Measurements from ENCODE around the gene NAA30.

DNA sequence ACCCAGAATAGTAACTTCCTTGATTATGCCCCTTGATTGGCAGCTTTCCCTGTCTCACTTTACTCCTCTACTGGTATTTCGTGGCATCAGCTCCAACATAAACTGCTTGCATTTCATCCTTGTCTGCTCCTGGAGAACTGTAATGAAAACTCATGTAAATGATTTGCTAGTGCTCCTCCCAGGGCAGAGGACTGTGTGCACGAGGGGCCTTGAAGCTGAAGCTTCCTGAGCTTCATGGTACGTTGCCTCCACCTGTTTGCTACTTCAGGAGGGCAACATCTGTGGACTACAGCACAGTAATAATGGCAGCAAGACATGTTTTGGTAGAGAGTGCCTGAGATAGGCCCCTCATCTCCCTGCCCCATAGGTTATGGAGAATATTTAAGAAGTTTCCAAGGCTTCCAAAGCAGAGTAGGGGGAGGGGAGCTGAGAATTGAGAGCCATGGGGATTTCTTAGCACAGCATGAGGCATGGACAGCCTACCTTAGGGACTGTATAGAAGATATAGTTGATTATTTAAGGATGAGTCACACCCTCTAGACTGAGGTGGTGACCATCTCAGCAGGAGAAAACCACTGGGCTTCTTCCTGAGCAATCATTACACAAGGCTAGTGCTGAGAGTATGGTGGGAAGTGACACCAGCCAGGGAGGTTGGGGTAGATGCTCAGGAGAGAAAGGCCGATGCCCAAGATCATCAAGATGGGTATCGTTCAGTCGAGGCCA is 73.8 kb downstream of the NAA30 start:
- TF ChIP-seq, protein P1, sequence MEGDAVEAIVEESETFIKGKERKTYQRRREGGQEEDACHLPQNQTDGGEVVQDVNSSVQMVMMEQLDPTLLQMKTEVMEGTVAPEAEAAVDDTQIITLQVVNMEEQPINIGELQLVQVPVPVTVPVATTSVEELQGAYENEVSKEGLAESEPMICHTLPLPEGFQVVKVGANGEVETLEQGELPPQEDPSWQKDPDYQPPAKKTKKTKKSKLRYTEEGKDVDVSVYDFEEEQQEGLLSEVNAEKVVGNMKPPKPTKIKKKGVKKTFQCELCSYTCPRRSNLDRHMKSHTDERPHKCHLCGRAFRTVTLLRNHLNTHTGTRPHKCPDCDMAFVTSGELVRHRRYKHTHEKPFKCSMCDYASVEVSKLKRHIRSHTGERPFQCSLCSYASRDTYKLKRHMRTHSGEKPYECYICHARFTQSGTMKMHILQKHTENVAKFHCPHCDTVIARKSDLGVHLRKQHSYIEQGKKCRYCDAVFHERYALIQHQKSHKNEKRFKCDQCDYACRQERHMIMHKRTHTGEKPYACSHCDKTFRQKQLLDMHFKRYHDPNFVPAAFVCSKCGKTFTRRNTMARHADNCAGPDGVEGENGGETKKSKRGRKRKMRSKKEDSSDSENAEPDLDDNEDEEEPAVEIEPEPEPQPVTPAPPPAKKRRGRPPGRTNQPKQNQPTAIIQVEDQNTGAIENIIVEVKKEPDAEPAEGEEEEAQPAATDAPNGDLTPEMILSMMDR (IDR thresholded peaks at IDR 0.05) = no peak
- no peak for TF ChIP-seq POLR2A (IDR thresholded peaks at IDR 0.05)
